HuH-7 (cell line): ENCODE measurements around the gene ORMDL2.
"Not testable (repeated sequence)": the region's sequence is repeated elsewhere in the genome, so short reads cannot be mapped to it uniquely, and the experiment has no call there.

Experiments
- DNase-seq: peaks from one replicate; pipeline ENCODE4 v3.0.0; 2011; ENCODE audit warnings: low spot score

Gene ORMDL2

DNA sequence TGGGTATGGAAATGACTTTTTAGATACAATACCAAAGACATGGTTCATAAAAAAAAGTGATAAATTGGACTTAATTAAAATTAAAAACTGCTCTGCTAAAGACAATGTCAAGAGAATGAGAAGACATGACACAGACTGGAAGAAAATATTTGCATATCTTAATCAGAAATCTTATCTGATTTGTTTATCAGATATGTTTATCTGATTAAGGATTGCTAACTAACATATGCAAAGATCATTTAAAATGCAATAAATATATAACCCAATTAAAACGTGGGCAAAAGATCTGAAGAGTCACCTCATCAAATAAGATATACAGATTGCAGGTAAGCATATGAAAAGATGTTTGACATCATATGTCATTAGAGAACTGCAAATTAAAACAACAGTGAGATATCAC lies 34.9 kb downstream of the ORMDL2 start:
- no peak for DNase-seq

DNA sequence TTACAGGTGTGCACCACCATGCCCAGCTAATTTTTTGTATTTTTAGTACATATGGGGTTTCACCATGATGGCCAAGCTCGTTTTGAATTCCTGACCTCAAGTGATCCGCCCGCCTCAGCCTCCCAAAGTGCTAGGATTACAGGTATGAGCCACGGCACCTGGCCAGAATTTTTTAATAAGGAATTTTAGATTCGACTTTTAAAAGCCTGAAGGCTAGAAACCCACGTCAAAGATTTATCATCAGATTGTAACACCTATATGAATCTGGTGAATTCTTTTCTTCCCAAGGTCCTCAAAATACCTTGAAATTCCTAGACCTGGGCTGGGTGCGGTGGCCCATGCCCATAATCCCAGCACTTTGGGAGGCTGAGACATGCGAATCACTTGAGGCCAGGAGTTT lies 43.6 kb downstream of the ORMDL2 start:
- no peak for DNase-seq

DNA sequence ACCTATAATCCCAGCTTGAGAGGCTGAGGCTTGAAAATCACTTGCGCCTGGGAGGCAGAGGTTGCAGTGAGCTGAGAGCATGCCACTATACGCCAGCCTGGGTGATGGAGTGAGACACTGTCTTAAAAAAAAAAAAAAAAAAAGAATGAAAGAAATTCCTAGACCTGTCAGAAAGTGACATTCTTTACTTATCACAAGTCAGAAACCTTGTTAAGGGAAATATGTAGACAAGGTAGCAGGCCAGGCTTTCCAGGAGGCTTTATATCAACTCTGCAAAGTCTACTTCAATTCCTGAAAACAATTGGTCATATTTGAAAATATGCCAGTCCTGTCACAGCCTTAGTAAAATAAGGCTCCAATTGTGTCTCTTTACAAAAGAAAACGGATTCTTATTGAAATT lies 44.0 kb downstream of the ORMDL2 start:
- no peak for DNase-seq

DNA sequence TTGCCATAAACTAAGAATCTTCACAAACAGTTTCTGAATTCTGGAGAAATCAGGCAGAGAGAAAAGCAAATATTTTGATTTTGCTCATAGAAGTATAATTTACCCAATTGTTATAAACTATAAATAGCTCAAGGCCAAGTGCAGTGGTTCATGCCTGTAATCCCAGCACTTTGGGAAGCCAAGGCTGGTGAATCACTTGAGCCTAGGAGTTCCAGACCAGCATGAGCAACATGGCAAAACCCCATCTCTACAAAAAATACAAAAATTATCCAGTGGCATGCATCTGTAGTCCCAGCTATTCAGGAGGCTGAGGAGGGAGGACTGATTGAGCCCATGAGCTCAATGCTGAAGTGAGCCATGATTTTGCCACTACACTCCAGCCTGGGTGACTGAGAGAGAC lies 44.4 kb downstream of the ORMDL2 start:
- DNase-seq: no peak

DNA sequence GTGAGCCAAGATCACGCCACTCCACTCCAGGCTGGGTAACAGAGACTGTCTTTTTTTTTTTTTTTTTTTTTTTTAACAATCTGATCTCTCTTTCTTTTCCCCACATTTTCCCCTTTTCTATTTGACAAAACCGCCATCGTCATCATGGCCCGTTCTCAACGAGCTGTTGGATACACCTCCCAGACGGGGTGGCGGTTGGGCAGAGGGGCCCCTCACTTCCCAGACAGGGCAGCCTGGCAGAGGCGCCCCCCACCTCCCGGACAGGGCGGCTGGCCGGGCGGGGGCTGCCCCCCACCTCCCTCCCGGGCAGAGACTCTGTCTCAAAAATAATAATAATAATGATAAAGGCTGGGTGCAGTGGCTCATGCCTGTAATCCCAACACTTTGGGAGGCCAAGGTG lies 45.1 kb downstream of the ORMDL2 start:
- DNase-seq: not testable (repeated sequence)

DNA sequence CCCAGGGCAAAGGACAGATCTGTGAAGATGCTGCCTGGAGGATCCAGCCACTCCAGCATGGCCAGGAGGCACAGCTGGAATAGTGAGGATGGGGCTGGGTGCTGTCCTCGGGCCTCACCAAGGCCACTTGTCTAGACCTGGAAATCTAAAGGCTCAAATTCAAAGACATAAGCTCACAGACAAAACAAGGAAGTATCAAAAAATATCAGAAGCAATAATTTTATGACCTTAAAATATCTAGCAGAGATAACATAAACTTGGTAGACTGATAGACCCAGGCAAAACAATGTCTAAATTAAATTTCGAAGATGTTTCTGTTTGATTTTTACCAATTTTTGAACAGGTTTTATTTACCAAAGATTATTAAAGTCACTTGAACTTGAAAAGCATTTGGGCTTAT lies 47.5 kb downstream of the ORMDL2 start:
- DNase-seq: no peak

DNA sequence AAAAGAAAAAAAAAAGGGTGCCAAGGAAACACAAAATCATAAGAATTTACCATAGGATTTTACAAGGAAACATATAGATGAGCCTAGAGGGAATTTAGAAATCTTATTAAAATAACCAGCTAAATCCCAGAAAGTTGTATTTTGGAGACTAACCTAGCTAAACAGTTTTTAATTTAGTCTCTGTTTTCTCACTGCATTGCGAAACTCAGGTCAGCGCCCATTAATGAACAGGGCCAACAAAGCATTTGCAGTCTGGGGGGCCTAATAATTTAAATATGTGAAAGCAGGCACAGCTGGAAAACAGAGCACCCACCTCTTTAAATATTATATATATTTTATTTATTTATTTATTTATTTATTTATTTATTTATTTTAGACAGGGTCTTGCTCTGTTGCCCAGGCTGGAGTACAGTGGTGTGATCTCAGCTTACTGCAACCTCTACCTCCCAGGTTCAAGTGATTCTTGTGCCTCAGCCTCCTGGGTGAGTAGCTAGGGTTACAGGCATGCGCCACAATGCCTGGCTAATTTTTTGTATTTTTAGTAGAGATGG lies 48.7 kb downstream of the ORMDL2 start:
- DNase-seq: not testable (repeated sequence)
